Testis (tissue), 3 donors: Measurements from ENCODE around the gene MACROD2. TPM values are rescaled to one million over a fixed set of nuclear protein-coding genes. Genes with fewer than 3 reads are reported as not detected.

Source experiments
- DNase-seq: peaks from one replicate; pipeline ENCODE4 v3.0.0-alpha.2; 2019
- H3K27ac ChIP-seq, 2 donors: fragments of 200-600 bp; sonication (generic); one replicate each; pipeline ENCODE4 v1.5.1; 2019
- H3K27me3 ChIP-seq: fragments of 200-600 bp; sonication (generic); one replicate; pipeline ENCODE4 v1.5.1; 2019
- H3K36me3 ChIP-seq: fragments of 200-600 bp; sonication (generic); one replicate; pipeline ENCODE4 v1.5.1; 2017; ENCODE audit warnings: low read depth; ENCODE audit errors: missing control alignments
- H3K4me1 ChIP-seq: fragments of 200-600 bp; sonication (generic); one replicate; pipeline ENCODE4 v1.5.1; 2019
- H3K4me3 ChIP-seq, 2 donors: fragments of 200-600 bp; sonication (generic); one replicate each; pipeline ENCODE4 v1.5.1; 2017 to 2019
- H3K9me3 ChIP-seq: fragments of 200-600 bp; sonication (generic); one replicate; pipeline ENCODE4 v1.5.1; 2017
- CTCF ChIP-seq, 3 experiments: fragments of 450-650 bp in 2 of 3; fragments of 200-600 bp in 1 of 3; sonication (generic) in 1 of 3; IDR thresholded peaks; one replicate each; pipeline ENCODE4 v1.5.1; 2016 to 2019; ENCODE audit warnings: antibody characterized with exemption in 3 of 3, mild to moderate bottlenecking in 2 of 3, moderate library complexity in 1 of 3
- POLR2A ChIP-seq: fragments of 450-650 bp; IDR thresholded peaks from one replicate; pipeline ENCODE4 v1.6.1; 2017; ENCODE audit warnings: antibody characterized with exemption, mild to moderate bottlenecking, moderate library complexity
- WGBS, 2 donors: methylation state at CpG; one replicate each; pipeline ENCODE4 v1.1.5; 2018; 5-methylcytosine and 5-hydroxymethylcytosine counted together
- intact Hi-C: fragments of 100-400 bp; cut with DNase I; formaldehyde crosslinking; loops from one replicate; pipeline ENCODE4 v1.15.1; 2023; ENCODE audit warnings: low total_unique reads
- polyA plus RNA-seq: library from polyadenylated mRNA; stranded (reverse); fragments of 350-450 nt; fragmentation: Illumina TruSeq; extraction: RNeasy Lipid Tissue Mini Kit (QIAGEN cat#74804); gene quantifications from one replicate; pipeline ENCODE4 v1.2.3, GENCODE V29; 2014; ENCODE audit warnings: low read depth, low replicate concordance; ENCODE audit not compliant: insufficient read depth
- total RNA-seq, 2 donors: library from RNA; depleted of rRNA; stranded (reverse); fragments of >200 nt; gene quantifications; one replicate each; pipeline ENCODE4 v1.2.3, GENCODE V29; 2016

Gene MACROD2
- total and polyA plus RNA-seq, 3 donors from 2014 or later: 12.6 to 20.6 (median 16.8) TPM

DNA sequence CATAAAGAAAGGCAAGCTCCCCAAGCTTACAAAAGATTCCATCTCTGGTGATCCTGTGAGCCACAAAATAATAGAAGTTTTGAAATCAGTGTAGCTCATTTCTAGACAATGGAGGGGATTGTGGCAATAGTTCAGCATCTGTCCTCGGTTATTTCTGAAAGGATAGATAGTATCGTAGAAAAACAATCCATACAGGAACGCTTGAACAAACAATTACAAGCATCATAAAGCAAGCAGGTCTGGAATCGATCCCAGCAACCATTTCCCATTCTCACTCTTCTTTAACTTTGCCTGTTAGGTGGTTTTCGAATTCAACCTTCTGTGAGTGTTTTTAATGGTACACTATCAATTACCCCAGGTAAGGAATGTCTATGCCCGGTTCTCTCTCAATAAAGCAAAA is 1646.8 kb downstream of the MACROD2 start:
- Histone ChIP-seq H3K4me1 (no peaks in the 10 kb centered on the region), H3K36me3 (no peaks in the 10 kb centered on the region), H3K27me3 (no peaks in the 10 kb centered on the region), H3K27ac (no peak overlapping the region), H3K4me3 (no peak overlapping the region), H3K9me3 (no peaks in the 10 kb centered on the region)
- DNase-seq: no peak
- WGBS, 2 donors: 84% methylated on average over 6 of the region's 6 CpGs
- intact Hi-C loops: no loop called here
- TF ChIP-seq CTCF (IDR thresholded peaks at IDR 0.05) (no peak), POLR2A (no peak)

DNA sequence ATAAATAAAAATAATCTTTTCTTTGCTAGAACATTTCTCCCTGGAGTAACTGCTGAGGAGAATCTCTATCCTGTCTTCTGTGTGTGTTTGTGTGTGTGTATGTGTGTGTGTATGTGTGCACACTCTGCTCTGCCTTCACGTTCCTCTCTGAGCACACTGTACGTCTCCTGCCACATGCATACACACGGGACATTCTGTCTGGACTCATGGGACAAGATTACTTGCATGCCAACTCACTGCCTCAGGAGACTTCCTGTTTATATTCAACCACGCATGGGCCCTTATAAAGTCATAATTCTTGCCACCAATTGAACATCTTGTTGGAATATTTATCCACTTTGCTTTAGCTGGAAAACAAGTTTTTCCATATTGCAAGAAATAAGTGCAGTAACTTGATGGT is 1647.4 kb downstream of the MACROD2 start:
- 67 to 68% methylated on average over 4 of the region's 4 CpGs for WGBS, 2 donors

DNA sequence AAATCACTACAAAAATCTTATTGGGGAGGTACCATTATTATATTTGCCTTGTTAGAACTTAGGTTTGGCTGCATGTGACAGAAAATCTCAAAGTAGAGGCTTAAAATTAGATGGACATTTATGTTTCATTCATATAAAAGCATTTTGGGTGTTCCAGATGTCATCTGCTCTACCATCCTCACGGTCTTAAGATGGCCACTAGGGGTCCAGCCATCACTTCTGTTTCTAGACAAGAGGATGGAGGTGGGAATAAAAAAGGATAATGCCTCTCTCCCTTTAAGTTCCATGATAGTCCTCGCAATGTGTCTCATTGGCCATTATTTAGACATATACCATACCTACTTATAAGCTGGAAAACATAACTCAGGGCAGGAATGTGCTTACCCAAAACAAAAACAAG is 1648.4 kb downstream of the MACROD2 start:
- intact Hi-C loops: no loop called here
- DNase-seq: no peak
- Histone ChIP-seq H3K36me3 (no peaks in the 10 kb centered on the region), H3K4me1 (no peaks in the 10 kb centered on the region), H3K27ac (no peak overlapping the region), H3K27me3 (no peaks in the 10 kb centered on the region), H3K4me3 (no peak overlapping the region), H3K9me3 (no peaks in the 10 kb centered on the region)
- TF ChIP-seq CTCF (IDR thresholded peaks at IDR 0.05) (peak in 1 of 3 experiments; percentile 19), POLR2A (no peak)
- WGBS, 2 donors: 88 to 93% methylated on average over 2 of the region's 2 CpGs

More for the DNA sequence above, 1647.4 kb downstream of the MACROD2 start:
- H3K4me1 ChIP-seq: no peaks in the 10 kb centered on the region
- intact Hi-C loops: no loop called here
- no peak for DNase-seq
- H3K9me3 ChIP-seq: no peaks in the 10 kb centered on the region
- no peak overlapping the region for H3K4me3 ChIP-seq
- TF ChIP-seq POLR2A (no peak), CTCF (IDR thresholded peaks at IDR 0.05) (no peak)
- no peaks in the 10 kb centered on the region for H3K27me3 ChIP-seq
- H3K36me3 ChIP-seq: no peaks in the 10 kb centered on the region
- no peak overlapping the region for H3K27ac ChIP-seq

DNA sequence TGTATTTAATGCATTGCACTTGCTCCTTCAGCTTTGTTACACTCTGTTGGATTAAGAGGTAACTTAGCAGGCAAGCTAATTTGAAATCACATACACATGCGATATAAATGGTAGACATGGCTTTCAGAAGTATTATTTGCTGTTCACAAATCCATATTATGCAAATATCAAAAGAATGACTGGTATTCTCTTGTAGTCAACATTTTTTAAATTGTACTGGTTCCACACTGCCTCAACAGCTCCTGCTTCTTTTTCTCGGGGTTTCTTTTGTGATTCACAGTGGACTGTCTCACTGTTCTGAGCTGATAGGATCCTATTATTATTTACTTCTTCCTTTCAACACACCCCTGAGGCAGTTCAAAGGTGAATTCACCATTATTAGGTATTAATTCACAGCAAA is 1650.5 kb downstream of the MACROD2 start:
- Histone ChIP-seq H3K4me3 (no peak overlapping the region), H3K27me3 (no peaks in the 10 kb centered on the region), H3K27ac (no peak overlapping the region), H3K4me1 (no peaks in the 10 kb centered on the region), H3K36me3 (no peaks in the 10 kb centered on the region), H3K9me3 (no peaks in the 10 kb centered on the region)
- 81 to 96% methylated on average over 2 of the region's 2 CpGs for WGBS, 2 donors
- no peak for DNase-seq
- no peak for TF ChIP-seq CTCF (IDR thresholded peaks at IDR 0.05)
- no peak for TF ChIP-seq POLR2A
- intact Hi-C loops: no loop called here

GRCh38 chr20:15653396-15654207 is 1658.3 kb downstream of the MACROD2 start:
- H3K4me1 ChIP-seq: peaks cover 2% of the 10 kb centered on the region
- H3K4me3 ChIP-seq: no peak overlapping the region
- no peak overlapping the region for H3K27ac ChIP-seq
- no peaks in the 10 kb centered on the region for H3K36me3 ChIP-seq
- 85 to 90% methylated on average over 8 of the region's 8 CpGs for WGBS, 2 donors
- no peaks in the 10 kb centered on the region for H3K27me3 ChIP-seq
- no peaks in the 10 kb centered on the region for H3K9me3 ChIP-seq
- TF ChIP-seq CTCF (IDR thresholded peaks at IDR 0.05) (no peak), POLR2A (no peak)
- DNase-seq: no peak
- intact Hi-C loops: no loop called here
